Activated CD8-positive, alpha-beta memory T cell treated with anti-CD3 and anti-CD28 coated beads, Interleukin-2, amount 50 U/mL, for 48 hours (primary cell): Measurements from ENCODE around the gene PWWP2B.
"Not testable (repeated sequence)": the region's sequence is repeated elsewhere in the genome, so short reads cannot be mapped to it uniquely, and the experiment has no call there.

Experiments
- DNase-seq: peaks from one replicate; pipeline ENCODE4 v3.0.0-alpha.2; 2020

PWWP2B gene

GRCh38 chr10:132420981-132421846 is 24.2 kb downstream of the PWWP2B start:
- peak; percentile 61 for DNase-seq

- no peak for DNase-seq
Measured at GRCh38 chr10:132421847-132422751, 25.1 kb downstream of the PWWP2B start.

GRCh38 chr10:132422903-132423825 is 26.2 kb downstream of the PWWP2B start:
- no peak for DNase-seq

- no peak for DNase-seq
Measured at GRCh38 chr10:132423966-132424861, 27.2 kb downstream of the PWWP2B start.

GRCh38 chr10:132425029-132425756 is 28.2 kb downstream of the PWWP2B start:
- DNase-seq = no peak

GRCh38 chr10:132425757-132426155 is 28.8 kb downstream of the PWWP2B start:
- DNase-seq = no peak

- no peak for DNase-seq
Measured at GRCh38 chr10:132427006-132427771, 30.2 kb downstream of the PWWP2B start.

GRCh38 chr10:132427939-132428367 is 31.0 kb downstream of the PWWP2B start:
- no peak for DNase-seq

GRCh38 chr10:132428486-132428995 is 31.5 kb downstream of the PWWP2B start:
- no peak for DNase-seq

GRCh38 chr10:132429281-132430230 is 32.6 kb downstream of the PWWP2B start:
- DNase-seq = no peak

- DNase-seq = no peak
Measured at GRCh38 chr10:132430231-132430743, 33.3 kb downstream of the PWWP2B start.

GRCh38 chr10:132430861-132431271 is 33.9 kb downstream of the PWWP2B start:
- DNase-seq = no peak

GRCh38 chr10:132431537-132432175 is 34.7 kb downstream of the PWWP2B start:
- DNase-seq = no peak

- DNase-seq = no peak
Measured at GRCh38 chr10:132432176-132432540, 35.2 kb downstream of the PWWP2B start.

GRCh38 chr10:132433671-132434340 is 36.8 kb downstream of the PWWP2B start:
- no peak for DNase-seq

- DNase-seq = no peak
Measured at GRCh38 chr10:132434405-132435005, 37.5 kb downstream of the PWWP2B start.

GRCh38 chr10:132435320-132435719 is 38.3 kb downstream of the PWWP2B start:
- DNase-seq = not testable (repeated sequence)
